Measurements from ENCODE around the gene RGS9.
"Not testable (repeated sequence)": the region's sequence is repeated elsewhere in the genome, so short reads cannot be mapped to it uniquely, and the experiment has no call there.

Gene RGS9

DNA sequence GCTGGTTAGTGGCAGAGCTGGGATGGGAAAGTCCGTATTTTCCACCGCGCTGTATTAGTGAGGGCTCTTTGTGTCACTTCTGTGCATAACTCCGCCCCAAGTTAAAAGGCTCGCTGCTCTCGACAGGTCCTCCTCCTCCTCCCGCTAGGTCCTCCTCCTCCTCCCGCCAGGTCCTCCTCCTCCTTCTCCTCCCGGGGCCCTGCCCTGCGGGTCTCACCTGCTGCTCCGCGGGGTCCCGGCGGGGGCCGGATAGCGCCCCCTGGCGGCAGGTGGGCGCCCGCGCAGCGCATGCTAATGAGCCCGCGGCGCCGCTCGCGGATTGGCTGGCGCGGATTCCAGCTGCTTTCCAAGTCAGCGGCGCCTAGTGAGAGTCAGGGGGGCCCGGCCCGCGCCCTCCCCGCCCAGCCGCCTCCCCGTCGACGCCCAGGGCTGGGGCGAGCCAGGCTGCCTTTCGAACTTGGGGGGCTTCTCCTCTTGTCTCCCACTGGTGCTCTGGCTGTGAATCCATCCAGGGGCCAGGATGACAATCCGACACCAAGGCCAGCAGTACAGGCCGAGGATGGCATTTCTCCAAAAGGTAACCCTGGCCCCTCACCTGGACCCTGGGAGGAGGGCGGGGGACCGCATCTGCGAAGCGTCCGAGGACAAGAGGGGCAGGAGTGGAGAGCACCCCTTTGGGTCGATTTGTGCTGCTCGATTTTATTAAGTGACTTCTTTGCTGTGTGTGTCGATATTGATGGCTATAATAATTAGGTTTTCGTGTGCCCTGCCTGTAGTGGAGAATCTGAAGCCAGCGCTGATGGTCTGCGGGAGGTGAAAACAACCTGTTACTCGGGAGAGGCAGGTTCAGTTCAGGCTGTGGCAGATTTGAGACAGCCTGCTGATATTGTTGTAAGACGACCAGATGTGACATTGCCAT, at the start of gene RGS9:
TSS of gene RGS9 (plus strand) at position 350 of the 919 bp plus-strand sequence. CDS start at position 521, 171 bp downstream.
- peak; percentile 60 to 71 (median 68) for DNase-seq (ENCODE audit: low read depth in 4 of 4, low spot score in 1 of 4)

DNA sequence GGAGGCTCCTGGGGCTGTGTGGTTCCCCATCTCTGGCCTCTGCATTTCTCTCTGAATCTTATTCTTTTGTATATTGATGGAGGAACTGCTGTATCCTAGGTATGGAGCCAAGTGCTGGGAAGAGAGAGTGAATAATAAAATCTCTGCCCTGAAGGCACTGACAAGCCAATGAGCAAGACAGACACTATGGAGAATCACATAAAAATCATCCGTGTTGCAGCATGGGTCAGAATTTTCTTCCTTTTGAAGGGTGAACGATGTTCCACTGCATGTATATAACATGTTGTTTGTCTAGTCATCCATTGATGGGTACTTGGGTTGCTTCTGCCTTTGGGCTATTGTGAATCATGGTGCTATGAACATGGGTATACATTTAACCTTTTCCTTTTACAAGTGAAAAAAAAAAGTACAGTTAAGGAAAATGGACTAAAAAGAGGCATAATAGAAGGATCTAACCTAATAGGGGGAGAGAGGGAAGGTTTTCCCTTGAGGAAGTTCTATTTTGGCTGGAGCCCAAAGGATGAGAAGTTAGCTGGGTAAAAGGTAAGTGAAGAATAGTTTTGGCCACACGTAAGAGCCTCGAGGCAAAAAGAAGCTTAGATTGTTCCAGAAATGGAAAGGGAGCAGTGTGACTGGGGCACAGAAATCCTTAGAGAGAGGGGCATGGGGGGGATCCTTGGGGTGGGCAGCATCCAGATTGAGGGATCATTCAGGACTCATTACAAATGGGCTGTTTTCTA, 48.4 kb upstream of the RGS9 start:
- no peak for DNase-seq (ENCODE audit: low read depth in 4 of 4, low spot score in 1 of 4)

DNA sequence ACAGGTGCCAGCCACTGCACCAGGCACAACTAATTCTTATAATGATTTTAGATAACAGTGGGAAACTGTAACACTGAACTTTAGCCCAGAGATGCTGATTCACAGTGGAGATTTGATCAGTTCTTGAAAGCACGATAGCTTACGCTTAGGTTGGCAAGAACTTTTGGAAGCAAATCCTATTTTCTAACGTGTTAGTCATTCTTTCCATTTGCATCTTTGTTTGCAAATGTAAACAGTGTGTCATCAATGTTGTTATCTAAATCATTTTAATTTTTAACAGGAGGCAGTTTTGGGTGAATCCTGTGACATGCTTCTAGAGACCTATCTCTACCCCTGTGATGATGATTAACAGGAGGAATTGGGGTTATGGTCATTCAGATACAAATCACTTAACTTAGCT, 44.9 kb upstream of the RGS9 start:
- DNase-seq (ENCODE audit: low read depth in 4 of 4, low spot score in 1 of 4), result no peak

- DNase-seq (ENCODE audit: low read depth in 4 of 4, low spot score in 1 of 4), result not testable (repeated sequence)
Measured at GRCh38 chr17:65092721-65093356, 44.3 kb upstream of the RGS9 start.

- DNase-seq (ENCODE audit: low read depth in 4 of 4, low spot score in 1 of 4), result no peak
Measured at GRCh38 chr17:65093930-65094329, 43.2 kb upstream of the RGS9 start.

GRCh38 chr17:65095465-65095864, 41.7 kb upstream of the RGS9 start:
- DNase-seq (ENCODE audit: low read depth in 4 of 4, low spot score in 1 of 4), result no peak

GRCh38 chr17:65096382-65096781, 40.8 kb upstream of the RGS9 start:
- DNase-seq (ENCODE audit: low read depth in 4 of 4, low spot score in 1 of 4), result not testable (repeated sequence)

DNA sequence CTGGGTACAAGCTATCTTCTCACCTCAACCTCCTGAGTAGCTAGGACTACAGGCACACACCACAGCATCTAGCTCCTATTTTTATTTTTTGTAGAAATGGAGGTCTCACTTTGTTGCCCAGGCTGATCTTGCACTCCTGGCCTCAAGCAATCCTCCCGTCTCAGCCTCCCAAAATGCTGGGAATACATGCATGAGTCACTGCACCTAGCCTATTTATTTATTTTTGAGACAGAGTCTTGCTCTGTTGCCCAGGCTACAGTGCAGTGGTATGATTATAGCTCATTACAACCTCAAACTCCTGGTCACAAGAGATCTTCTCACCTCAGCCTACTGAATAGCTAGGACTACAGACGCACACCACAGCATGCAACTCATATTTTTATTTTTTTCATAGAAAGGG, 40.1 kb upstream of the RGS9 start:
- DNase-seq (ENCODE audit: low read depth in 4 of 4, low spot score in 1 of 4), result no peak

- no peak for DNase-seq (ENCODE audit: low read depth in 4 of 4, low spot score in 1 of 4)
Measured at GRCh38 chr17:65099475-65099874, 37.7 kb upstream of the RGS9 start.

GRCh38 chr17:65099941-65100315, 37.2 kb upstream of the RGS9 start:
- DNase-seq (ENCODE audit: low read depth in 4 of 4, low spot score in 1 of 4), result peak; percentile 48 to 76 (median 60)

DNA sequence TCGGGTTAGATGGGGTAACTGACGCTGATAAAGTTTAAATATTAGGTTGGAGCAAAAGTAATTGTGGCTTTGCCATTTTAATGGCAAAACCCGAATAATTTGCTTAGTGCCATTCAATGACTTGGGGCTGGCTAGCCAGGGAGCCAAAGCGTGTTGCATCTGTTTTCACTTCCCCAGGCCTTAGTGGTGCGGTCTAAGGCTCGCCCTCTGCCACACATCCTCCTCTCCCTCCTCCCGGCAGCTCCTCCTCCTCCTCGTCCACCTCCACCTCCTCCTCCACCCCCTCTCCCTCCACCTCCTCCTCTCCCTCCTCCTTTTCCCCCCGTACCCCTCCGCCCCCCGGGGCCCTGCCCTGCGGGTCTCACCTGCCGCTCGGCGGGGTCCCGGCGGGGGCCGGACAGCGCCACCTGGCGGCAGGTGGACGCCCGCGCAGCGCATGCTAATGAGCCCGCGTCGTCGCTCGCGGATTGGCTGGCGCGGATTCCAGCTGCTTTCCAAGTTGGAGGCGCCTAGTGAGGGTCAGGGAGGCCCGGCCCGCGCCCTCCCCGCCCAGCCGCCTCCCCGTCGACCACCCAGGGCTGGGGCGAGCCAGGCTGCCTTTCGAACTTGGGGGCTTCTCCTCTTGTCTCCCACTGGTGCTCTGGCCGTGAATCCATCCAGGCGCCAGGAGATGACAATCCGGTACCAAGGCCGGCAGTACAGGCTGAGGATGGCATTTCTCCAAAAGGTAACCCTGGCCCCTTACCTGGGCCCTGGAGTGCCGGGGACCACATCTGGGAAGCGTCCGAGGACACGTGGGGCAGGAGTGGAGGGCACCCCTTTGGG, 36.6 kb upstream of the RGS9 start:
- DNase-seq (ENCODE audit: low read depth in 4 of 4, low spot score in 1 of 4), result peak; percentile 61 to 72 (median 64)

DNA sequence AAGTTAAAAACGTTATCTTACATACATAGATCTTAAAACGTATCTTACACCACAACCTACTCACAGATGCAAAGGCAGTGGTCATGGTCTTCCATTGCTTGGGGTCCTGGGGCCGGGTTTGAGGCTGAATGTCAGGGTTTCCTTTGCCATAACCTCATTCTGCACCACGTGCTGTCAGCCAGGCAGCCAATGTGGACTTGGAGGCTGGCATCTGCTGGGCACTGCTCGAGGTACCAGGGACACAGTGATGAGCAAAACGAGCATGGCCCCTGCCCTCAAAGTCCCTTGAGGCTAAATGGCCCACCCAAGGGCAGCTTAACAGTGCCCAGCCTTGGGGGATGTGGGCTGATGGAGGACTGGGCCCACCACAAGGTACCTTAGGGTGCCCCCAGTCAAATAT, 35.8 kb upstream of the RGS9 start:
- DNase-seq (ENCODE audit: low read depth in 4 of 4, low spot score in 1 of 4), result no peak

DNA sequence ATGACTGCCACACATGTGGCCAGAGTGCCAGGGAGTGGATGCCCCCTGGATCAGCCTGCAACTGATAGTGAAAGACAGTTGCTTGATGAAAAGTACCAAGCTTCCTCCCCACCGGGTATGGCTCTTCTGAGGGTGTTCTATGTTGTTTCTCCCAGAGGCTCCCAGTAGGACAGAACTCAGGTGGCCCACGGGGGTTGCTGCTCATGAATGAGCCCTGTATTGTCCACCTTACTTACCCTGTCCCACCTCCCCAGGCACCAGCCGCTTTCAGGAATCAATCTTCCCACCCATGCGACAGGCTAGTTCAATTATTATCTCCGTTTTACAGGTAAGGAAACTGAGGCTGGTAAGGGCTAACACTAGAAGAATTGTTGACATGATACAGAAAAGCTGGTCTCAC, 34.9 kb upstream of the RGS9 start:
- DNase-seq (ENCODE audit: low read depth in 4 of 4, low spot score in 1 of 4), result no peak

DNA sequence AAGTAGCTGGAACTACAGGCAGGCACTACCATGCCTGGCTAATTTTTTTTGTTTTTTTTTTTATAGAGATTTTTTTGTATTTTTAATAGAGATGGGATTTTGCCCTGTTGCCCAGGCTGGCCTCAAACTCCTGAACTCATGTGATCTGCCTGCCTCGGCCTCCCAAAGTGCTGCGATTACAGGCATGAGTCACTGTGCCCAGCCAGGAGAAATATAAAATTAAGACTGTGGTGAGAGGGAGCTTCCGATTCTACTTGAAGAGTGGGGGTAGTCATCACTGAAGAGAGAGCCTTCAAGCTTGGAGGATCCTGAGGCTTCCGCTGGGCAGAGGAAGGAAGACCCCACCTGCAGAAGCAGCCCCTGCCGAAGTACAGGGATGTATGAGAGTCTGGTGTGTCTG, 34.4 kb upstream of the RGS9 start:
- DNase-seq (ENCODE audit: low read depth in 4 of 4, low spot score in 1 of 4), result no peak

GRCh38 chr17:65103431-65103830, 33.7 kb upstream of the RGS9 start:
- DNase-seq (ENCODE audit: low read depth in 4 of 4, low spot score in 1 of 4), result no peak

GRCh38 chr17:65103896-65104295, 33.3 kb upstream of the RGS9 start:
- no peak for DNase-seq (ENCODE audit: low read depth in 4 of 4, low spot score in 1 of 4)

DNA sequence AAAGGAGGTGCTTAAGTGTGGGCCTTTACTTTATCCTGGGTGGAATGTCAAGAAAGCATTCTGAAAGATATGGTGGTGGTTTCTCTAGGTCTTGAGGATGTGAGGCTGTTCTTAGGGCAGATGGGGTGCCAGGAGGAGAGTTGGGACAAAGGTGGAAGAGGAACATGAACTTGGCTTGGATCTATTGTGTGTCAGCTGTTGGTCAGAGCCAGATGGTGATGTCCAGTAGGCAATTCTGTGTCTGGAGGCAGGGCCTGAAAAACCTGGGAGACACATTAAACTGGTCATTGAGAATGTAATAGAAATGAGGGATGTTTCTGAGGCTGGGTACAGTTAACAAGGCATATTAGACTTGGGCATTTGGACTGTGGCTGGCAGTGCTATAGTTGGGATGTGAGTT, 32.6 kb upstream of the RGS9 start:
- no peak for DNase-seq (ENCODE audit: low read depth in 4 of 4, low spot score in 1 of 4)

DNA sequence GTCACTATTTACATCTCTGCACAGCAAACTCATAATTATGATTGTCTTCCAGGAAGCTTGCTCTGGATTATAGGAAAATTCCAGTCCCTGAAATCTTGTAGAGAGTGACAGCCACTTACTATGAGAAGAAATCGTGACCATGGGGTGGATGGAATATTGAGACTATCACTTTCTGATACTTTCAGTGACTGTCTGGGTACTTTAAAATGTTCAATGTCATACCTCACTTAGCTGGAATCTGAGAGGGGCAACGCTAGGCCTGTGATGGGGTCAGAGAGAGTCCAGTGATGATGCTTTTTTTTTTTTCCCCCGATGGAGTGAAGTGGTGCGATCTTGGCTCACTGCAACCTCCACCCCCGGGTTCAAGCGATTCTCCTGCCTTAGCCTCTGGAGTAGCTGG, 32.2 kb upstream of the RGS9 start:
- DNase-seq (ENCODE audit: low read depth in 4 of 4, low spot score in 1 of 4), result no peak

GRCh38 chr17:65108152-65108551, 29.0 kb upstream of the RGS9 start:
- no peak for DNase-seq (ENCODE audit: low read depth in 4 of 4, low spot score in 1 of 4)

- DNase-seq (ENCODE audit: low read depth in 4 of 4, low spot score in 1 of 4), result no peak
Measured at GRCh38 chr17:65109543-65109942, 27.6 kb upstream of the RGS9 start.
